ENCODE measurements around the gene IL17B. TPM values are rescaled to one million over a fixed set of nuclear protein-coding genes. Genes with fewer than 3 reads are reported as not detected.

The IL17B gene
- total and polyA plus RNA-seq, 2 of the 13 experiments (the other 11 are each of a cell fraction or from before 2014, with no cell fraction given), result 0.29 to 2.6 TPM

DNA sequence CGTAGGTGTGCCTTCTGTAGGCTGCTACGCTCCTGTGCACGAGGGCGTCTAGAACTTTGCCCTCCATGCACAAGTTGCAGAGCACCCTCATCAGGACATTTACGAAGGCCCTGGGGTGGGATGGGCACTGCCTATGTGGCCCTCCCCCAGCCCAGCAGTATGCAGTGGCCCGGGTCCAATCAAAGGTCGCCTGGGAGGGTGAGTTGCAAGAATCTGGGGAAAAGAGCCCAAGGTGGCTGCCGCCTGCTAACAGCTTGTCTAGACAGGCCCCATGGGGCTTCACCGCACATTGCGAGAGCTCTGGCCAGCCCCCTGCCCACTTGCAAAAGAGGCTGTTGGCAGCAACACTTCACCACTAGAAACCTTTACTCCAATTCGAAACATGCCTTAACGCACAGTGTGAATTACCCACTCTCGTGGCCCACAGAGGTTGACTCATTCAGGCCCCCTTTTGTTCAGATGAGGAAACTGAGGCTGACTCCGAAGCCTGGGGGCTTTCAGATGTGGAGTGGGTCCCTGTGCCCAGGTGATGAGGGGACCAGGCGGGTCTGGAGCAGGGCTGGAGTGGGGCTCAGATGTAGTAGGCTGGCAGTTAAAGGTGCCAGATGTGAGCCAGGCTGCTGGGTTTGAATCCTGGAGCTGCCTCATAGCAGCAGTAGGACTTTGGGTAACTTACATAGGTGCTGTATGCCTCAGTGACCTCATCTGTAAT is 31.8 kb upstream of the IL17B start (continued):
- TF ChIP-seq, protein P1, sequence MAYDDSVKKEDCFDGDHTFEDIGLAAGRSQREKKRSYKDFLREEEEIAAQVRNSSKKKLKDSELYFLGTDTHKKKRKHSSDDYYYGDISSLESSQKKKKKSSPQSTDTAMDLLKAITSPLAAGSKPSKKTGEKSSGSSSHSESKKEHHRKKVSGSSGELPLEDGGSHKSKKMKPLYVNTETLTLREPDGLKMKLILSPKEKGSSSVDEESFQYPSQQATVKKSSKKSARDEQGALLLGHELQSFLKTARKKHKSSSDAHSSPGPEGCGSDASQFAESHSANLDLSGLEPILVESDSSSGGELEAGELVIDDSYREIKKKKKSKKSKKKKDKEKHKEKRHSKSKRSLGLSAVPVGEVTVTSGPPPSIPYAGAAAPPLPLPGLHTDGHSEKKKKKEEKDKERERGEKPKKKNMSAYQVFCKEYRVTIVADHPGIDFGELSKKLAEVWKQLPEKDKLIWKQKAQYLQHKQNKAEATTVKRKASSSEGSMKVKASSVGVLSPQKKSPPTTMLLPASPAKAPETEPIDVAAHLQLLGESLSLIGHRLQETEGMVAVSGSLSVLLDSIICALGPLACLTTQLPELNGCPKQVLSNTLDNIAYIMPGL (CRISPR knock-in tag; IDR thresholded peaks at IDR 0.05; ENCODE audit: borderline replicate concordance in 1 of 2, low read depth in 1 of 2), result no peak
- no peak for TF ChIP-seq ZFP37 (CRISPR knock-in tag; IDR thresholded peaks at IDR 0.05; ENCODE audit: borderline replicate concordance)
- TF ChIP-seq SMAD3 (CRISPR knock-in tag; IDR thresholded peaks at IDR 0.05), result no peak
- TF ChIP-seq IKZF4 (CRISPR knock-in tag; IDR thresholded peaks at IDR 0.05; ENCODE audit: borderline replicate concordance, low read depth, not compliant biosample characterization), result no peak
- TF ChIP-seq, protein P2, sequence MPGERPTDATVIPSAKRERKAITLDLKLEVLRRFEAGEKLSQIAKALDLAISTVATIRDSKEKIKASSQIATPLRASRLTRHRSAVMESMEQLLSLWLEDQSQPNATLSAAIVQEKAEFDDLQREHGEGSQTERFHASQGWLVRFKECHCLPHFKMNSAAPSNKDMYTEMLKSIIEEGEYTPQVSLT (CRISPR knock-in tag; IDR thresholded peaks at IDR 0.05; ENCODE audit: borderline replicate concordance, low read depth), result no peak
- no peak for TF ChIP-seq ZNF878 (CRISPR knock-in tag; IDR thresholded peaks at IDR 0.05)
- TF ChIP-seq RXRA (CRISPR knock-in tag; IDR thresholded peaks at IDR 0.05), result peak; percentile 61; the same call in 1 of the 2 replicates
- TF ChIP-seq MAZ (IDR thresholded peaks at IDR 0.05; ENCODE audit: borderline replicate concordance, low read depth, low read length), result no peak
- no peak for TF ChIP-seq MAZ (CRISPR knock-in tag; IDR thresholded peaks at IDR 0.05; ENCODE audit: low read depth)
- peak; percentile 79 for TF ChIP-seq HNF4A (CRISPR knock-in tag; IDR thresholded peaks at IDR 0.05)
- TF ChIP-seq, protein P3, sequence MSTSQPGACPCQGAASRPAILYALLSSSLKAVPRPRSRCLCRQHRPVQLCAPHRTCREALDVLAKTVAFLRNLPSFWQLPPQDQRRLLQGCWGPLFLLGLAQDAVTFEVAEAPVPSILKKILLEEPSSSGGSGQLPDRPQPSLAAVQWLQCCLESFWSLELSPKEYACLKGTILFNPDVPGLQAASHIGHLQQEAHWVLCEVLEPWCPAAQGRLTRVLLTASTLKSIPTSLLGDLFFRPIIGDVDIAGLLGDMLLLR (CRISPR knock-in tag; IDR thresholded peaks at IDR 0.05), result 0 out of 2 replicates have a peak, but pooled peaks have one; percentile 22
- TF ChIP-seq, protein P4, sequence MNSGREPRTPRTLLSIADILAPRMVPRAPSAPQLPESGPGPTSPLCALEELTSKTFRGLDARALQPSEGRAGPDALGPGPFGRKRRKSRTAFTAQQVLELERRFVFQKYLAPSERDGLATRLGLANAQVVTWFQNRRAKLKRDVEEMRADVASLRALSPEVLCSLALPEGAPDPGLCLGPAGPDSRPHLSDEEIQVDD (CRISPR knock-in tag; IDR thresholded peaks at IDR 0.05; ENCODE audit: borderline replicate concordance), result no peak
- TF ChIP-seq, protein P5, sequence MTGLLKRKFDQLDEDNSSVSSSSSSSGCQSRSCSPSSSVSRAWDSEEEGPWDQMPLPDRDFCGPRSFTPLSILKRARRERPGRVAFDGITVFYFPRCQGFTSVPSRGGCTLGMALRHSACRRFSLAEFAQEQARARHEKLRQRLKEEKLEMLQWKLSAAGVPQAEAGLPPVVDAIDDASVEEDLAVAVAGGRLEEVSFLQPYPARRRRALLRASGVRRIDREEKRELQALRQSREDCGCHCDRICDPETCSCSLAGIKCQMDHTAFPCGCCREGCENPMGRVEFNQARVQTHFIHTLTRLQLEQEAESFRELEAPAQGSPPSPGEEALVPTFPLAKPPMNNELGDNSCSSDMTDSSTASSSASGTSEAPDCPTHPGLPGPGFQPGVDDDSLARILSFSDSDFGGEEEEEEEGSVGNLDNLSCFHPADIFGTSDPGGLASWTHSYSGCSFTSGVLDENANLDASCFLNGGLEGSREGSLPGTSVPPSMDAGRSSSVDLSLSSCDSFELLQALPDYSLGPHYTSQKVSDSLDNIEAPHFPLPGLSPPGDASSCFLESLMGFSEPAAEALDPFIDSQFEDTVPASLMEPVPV (CRISPR knock-in tag; IDR thresholded peaks at IDR 0.05), result no peak
- TF ChIP-seq ZNF713 (CRISPR knock-in tag; IDR thresholded peaks at IDR 0.05), result no peak
- no peak for TF ChIP-seq LCORL (IDR thresholded peaks at IDR 0.05)
- no peak for TF ChIP-seq LCORL (CRISPR knock-in tag; IDR thresholded peaks at IDR 0.05)
- TF ChIP-seq KLF15 (CRISPR knock-in tag; IDR thresholded peaks at IDR 0.05; ENCODE audit: borderline replicate concordance), result no peak
- 0 out of 2 replicates have a peak, but pooled peaks have one; percentile 13 for TF ChIP-seq PHF21A (CRISPR knock-in tag; IDR thresholded peaks at IDR 0.05)
- TF ChIP-seq MYC (CRISPR knock-in tag; IDR thresholded peaks at IDR 0.05; ENCODE audit: borderline replicate concordance), result peak; percentile 48; the same call in 1 of the 2 replicates
- TF ChIP-seq GATAD2A (CRISPR knock-in tag; IDR thresholded peaks at IDR 0.05), result 0 out of 2 replicates have a peak, but pooled peaks have one; percentile 30
- TF ChIP-seq CCAR2 (optimal IDR thresholded peaks at IDR 0.05; ENCODE audit: low read depth, low read length), result no peak
- no peak for TF ChIP-seq JDP2 (CRISPR knock-in tag; IDR thresholded peaks at IDR 0.05; ENCODE audit: borderline replicate concordance)
- TF ChIP-seq, protein P6, sequence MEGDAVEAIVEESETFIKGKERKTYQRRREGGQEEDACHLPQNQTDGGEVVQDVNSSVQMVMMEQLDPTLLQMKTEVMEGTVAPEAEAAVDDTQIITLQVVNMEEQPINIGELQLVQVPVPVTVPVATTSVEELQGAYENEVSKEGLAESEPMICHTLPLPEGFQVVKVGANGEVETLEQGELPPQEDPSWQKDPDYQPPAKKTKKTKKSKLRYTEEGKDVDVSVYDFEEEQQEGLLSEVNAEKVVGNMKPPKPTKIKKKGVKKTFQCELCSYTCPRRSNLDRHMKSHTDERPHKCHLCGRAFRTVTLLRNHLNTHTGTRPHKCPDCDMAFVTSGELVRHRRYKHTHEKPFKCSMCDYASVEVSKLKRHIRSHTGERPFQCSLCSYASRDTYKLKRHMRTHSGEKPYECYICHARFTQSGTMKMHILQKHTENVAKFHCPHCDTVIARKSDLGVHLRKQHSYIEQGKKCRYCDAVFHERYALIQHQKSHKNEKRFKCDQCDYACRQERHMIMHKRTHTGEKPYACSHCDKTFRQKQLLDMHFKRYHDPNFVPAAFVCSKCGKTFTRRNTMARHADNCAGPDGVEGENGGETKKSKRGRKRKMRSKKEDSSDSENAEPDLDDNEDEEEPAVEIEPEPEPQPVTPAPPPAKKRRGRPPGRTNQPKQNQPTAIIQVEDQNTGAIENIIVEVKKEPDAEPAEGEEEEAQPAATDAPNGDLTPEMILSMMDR (CRISPR knock-in tag; IDR thresholded peaks at IDR 0.05), result peak; percentile 30
